Hepatocyte (in vitro differentiated cells): ENCODE results near the gene ZC3H8.

Source experiments
- CTCF ChIP-seq: fragments of 200-600 bp; sonication (generic); IDR thresholded peaks from 2 replicates; pipeline ENCODE4 v1.5.1; 2016; ENCODE audit warnings: antibody characterized with exemption, mild to moderate bottlenecking; ENCODE audit not compliant: poor library complexity
- EZH2 ChIP-seq: fragments of 200-600 bp; sonication (generic); IDR thresholded peaks from 2 replicates; pipeline ENCODE4 v1.6.1; 2016; ENCODE audit warnings: antibody characterized with exemption, mild to moderate bottlenecking, borderline replicate concordance

- no peak for TF ChIP-seq CTCF
- no peak for TF ChIP-seq EZH2
Observed at GRCh38 chr2:112304298-112304941, 49.6 kb upstream of the ZC3H8 start.
